ENCODE results near the gene SH3RF1.

SH3RF1 gene

GRCh38 chr4:169110633-169111032, 160.1 kb downstream of the SH3RF1 start:
- no peak overlapping the region for H3K27ac ChIP-seq (ENCODE audit: insufficient read depth in 1 of 2, low read depth in 1 of 2, low read length in 2 of 2, poor library complexity in 1 of 2, severe bottlenecking in 2 of 2)
- no peak for DNase-seq
- H3K4me1 ChIP-seq (ENCODE audit: control extremely low read depth in 1 of 4, control insufficient read depth in 4 of 4, insufficient read depth in 4 of 4, low read length in 3 of 4) = no peaks in the 10 kb centered on the region
- ChIA-PET POLR2A (no interaction called here), CTCF (no interaction called here)
- no peaks in the 10 kb centered on the region for H3K27me3 ChIP-seq (replicated peaks in 2 of 5; ENCODE audit: control insufficient read depth in 4 of 5, insufficient read depth in 5 of 5, low read length in 4 of 5)
- 100% methylated on average over 4 of the region's 4 CpGs for WGBS (ENCODE audit: insufficient coverage)
- peaks cover 9 to 38% (median 28%) of the 10 kb centered on the region in 4 experiments for H3K36me3 ChIP-seq (ENCODE audit: control insufficient read depth in 4 of 4, insufficient read depth in 4 of 4, low read length in 3 of 4)
- no peak overlapping the region for H3K4me3 ChIP-seq (ENCODE audit: control insufficient read depth in 1 of 7, extremely low read depth in 1 of 7, insufficient read depth in 4 of 7, low read depth in 2 of 7, low read length in 6 of 7)
- no peaks in the 10 kb centered on the region for H3K9me3 ChIP-seq (ENCODE audit: control extremely low read depth in 1 of 5, control insufficient read depth in 4 of 5, insufficient read depth in 2 of 5, low read depth in 1 of 5, low read length in 4 of 5)

- CTCF ChIA-PET = interaction anchor here (1.0 kb wide), 1 partner anchor 20 kb away, joined by 3 read pairs; no protein-coding TSS in a partner anchor
- H3K27me3 ChIP-seq (replicated peaks in 2 of 5; ENCODE audit: control insufficient read depth in 4 of 5, insufficient read depth in 5 of 5, low read length in 4 of 5) = no peaks in the 10 kb centered on the region
- peaks cover 9 to 37% (median 20%) of the 10 kb centered on the region in 4 experiments for H3K36me3 ChIP-seq (ENCODE audit: control insufficient read depth in 4 of 4, insufficient read depth in 4 of 4, low read length in 3 of 4)
- no peak for DNase-seq
- no peaks in the 10 kb centered on the region for H3K4me1 ChIP-seq (ENCODE audit: control extremely low read depth in 1 of 4, control insufficient read depth in 4 of 4, insufficient read depth in 4 of 4, low read length in 3 of 4)
- POLR2A ChIA-PET = no interaction called here
- H3K27ac ChIP-seq (ENCODE audit: insufficient read depth in 1 of 2, low read depth in 1 of 2, low read length in 2 of 2, poor library complexity in 1 of 2, severe bottlenecking in 2 of 2) = no peak overlapping the region
- H3K9me3 ChIP-seq (ENCODE audit: control extremely low read depth in 1 of 5, control insufficient read depth in 4 of 5, insufficient read depth in 2 of 5, low read depth in 1 of 5, low read length in 4 of 5) = no peaks in the 10 kb centered on the region
- no peak overlapping the region for H3K4me3 ChIP-seq (ENCODE audit: control insufficient read depth in 1 of 7, extremely low read depth in 1 of 7, insufficient read depth in 4 of 7, low read depth in 2 of 7, low read length in 6 of 7)
- WGBS (ENCODE audit: insufficient coverage) = no CpG with 5 or more reads among the region's 2 CpGs
These were observed 161.6 kb downstream of the SH3RF1 start for GRCh38 chr4:169109035-169109675.

GRCh38 chr4:169108303-169108702, 162.5 kb downstream of the SH3RF1 start:
- Histone ChIP-seq H3K36me3 (ENCODE audit: control insufficient read depth in 4 of 4, insufficient read depth in 4 of 4, low read length in 3 of 4) (peaks cover 4 to 35% (median 20%) of the 10 kb centered on the region in 4 experiments), H3K4me3 (ENCODE audit: control insufficient read depth in 1 of 7, extremely low read depth in 1 of 7, insufficient read depth in 4 of 7, low read depth in 2 of 7, low read length in 6 of 7) (no peak overlapping the region), H3K27me3 (replicated peaks in 2 of 5; ENCODE audit: control insufficient read depth in 4 of 5, insufficient read depth in 5 of 5, low read length in 4 of 5) (no peaks in the 10 kb centered on the region), H3K4me1 (ENCODE audit: control extremely low read depth in 1 of 4, control insufficient read depth in 4 of 4, insufficient read depth in 4 of 4, low read length in 3 of 4) (no peaks in the 10 kb centered on the region), H3K9me3 (ENCODE audit: control extremely low read depth in 1 of 5, control insufficient read depth in 4 of 5, insufficient read depth in 2 of 5, low read depth in 1 of 5, low read length in 4 of 5) (no peaks in the 10 kb centered on the region), H3K27ac (ENCODE audit: insufficient read depth in 1 of 2, low read depth in 1 of 2, low read length in 2 of 2, poor library complexity in 1 of 2, severe bottlenecking in 2 of 2) (no peak overlapping the region)
- whole genome bisulfite sequencing (ENCODE audit: insufficient coverage) = 100% methylated on average over 3 of the region's 4 CpGs
- POLR2A ChIA-PET = no interaction called here
- DNase-seq = no peak
- CTCF ChIA-PET = interaction anchor here (1.0 to 1.7 kb wide), 2 partner anchors 9 to 21 kb away, joined by 3 to 4 read pairs; no protein-coding TSS in a partner anchor

- WGBS (ENCODE audit: insufficient coverage) = 71% methylated on average over 1 of the region's 2 CpGs
- H3K36me3 ChIP-seq (ENCODE audit: control insufficient read depth in 4 of 4, insufficient read depth in 4 of 4, low read length in 3 of 4) = peaks cover 4 to 33% (median 20%) of the 10 kb centered on the region in 4 experiments
These were observed 163.2 kb downstream of the SH3RF1 start for GRCh38 chr4:169107528-169107927.

GRCh38 chr4:169106696-169107229, 164.0 kb downstream of the SH3RF1 start:
- Histone ChIP-seq H3K36me3 (ENCODE audit: control insufficient read depth in 4 of 4, insufficient read depth in 4 of 4, low read length in 3 of 4) (peaks cover 4 to 30% (median 20%) of the 10 kb centered on the region in 4 experiments), H3K9me3 (ENCODE audit: control extremely low read depth in 1 of 5, control insufficient read depth in 4 of 5, insufficient read depth in 2 of 5, low read depth in 1 of 5, low read length in 4 of 5) (no peaks in the 10 kb centered on the region), H3K4me1 (ENCODE audit: control extremely low read depth in 1 of 4, control insufficient read depth in 4 of 4, insufficient read depth in 4 of 4, low read length in 3 of 4) (no peaks in the 10 kb centered on the region), H3K27me3 (replicated peaks in 2 of 5; ENCODE audit: control insufficient read depth in 4 of 5, insufficient read depth in 5 of 5, low read length in 4 of 5) (no peaks in the 10 kb centered on the region), H3K27ac (ENCODE audit: insufficient read depth in 1 of 2, low read depth in 1 of 2, low read length in 2 of 2, poor library complexity in 1 of 2, severe bottlenecking in 2 of 2) (no peak overlapping the region), H3K4me3 (ENCODE audit: control insufficient read depth in 1 of 7, extremely low read depth in 1 of 7, insufficient read depth in 4 of 7, low read depth in 2 of 7, low read length in 6 of 7) (no peak overlapping the region)
- ChIA-PET CTCF (interaction anchor here (1.7 kb wide), 1 partner anchor 8 kb away, joined by 4 read pairs; no protein-coding TSS in a partner anchor), POLR2A (no interaction called here)
- WGBS (ENCODE audit: insufficient coverage) = 99% methylated on average over 9 of the region's 16 CpGs
- DNase-seq = no peak

More at GRCh38 chr4:169107528-169107927, 163.2 kb downstream of the SH3RF1 start:
- Histone ChIP-seq H3K27ac (ENCODE audit: insufficient read depth in 1 of 2, low read depth in 1 of 2, low read length in 2 of 2, poor library complexity in 1 of 2, severe bottlenecking in 2 of 2) (no peak overlapping the region), H3K4me1 (ENCODE audit: control extremely low read depth in 1 of 4, control insufficient read depth in 4 of 4, insufficient read depth in 4 of 4, low read length in 3 of 4) (no peaks in the 10 kb centered on the region), H3K9me3 (ENCODE audit: control extremely low read depth in 1 of 5, control insufficient read depth in 4 of 5, insufficient read depth in 2 of 5, low read depth in 1 of 5, low read length in 4 of 5) (no peaks in the 10 kb centered on the region), H3K4me3 (ENCODE audit: control insufficient read depth in 1 of 7, extremely low read depth in 1 of 7, insufficient read depth in 4 of 7, low read depth in 2 of 7, low read length in 6 of 7) (no peak overlapping the region), H3K27me3 (replicated peaks in 2 of 5; ENCODE audit: control insufficient read depth in 4 of 5, insufficient read depth in 5 of 5, low read length in 4 of 5) (no peaks in the 10 kb centered on the region)
- peak in 2 of 3 donors; percentile 43 to 66 for DNase-seq
- CTCF ChIA-PET = interaction anchor here (1.7 kb wide), 1 partner anchor 8 kb away, joined by 4 read pairs; no protein-coding TSS in a partner anchor
- POLR2A ChIA-PET = interaction anchor here (0.6 kb wide), 1 partner anchor 29 kb away, joined by 3 read pairs; no protein-coding TSS in a partner anchor

- no peaks in the 10 kb centered on the region for H3K27me3 ChIP-seq (replicated peaks in 2 of 5; ENCODE audit: control insufficient read depth in 4 of 5, insufficient read depth in 5 of 5, low read length in 4 of 5)
- WGBS (ENCODE audit: insufficient coverage) = 98% methylated on average over 4 of the region's 6 CpGs
- DNase-seq = no peak
- ChIA-PET CTCF (interaction anchor here (1.6 kb wide), 1 partner anchor 13 kb away, joined by 3 read pairs; no protein-coding TSS in a partner anchor), POLR2A (interaction anchor here (0.6 kb wide), 2 partner anchors 89 to 95 kb away, joined by 3 to 4 read pairs; partner anchors contain the start of gene CBR4)
- no peak overlapping the region for H3K4me3 ChIP-seq (ENCODE audit: control insufficient read depth in 1 of 7, extremely low read depth in 1 of 7, insufficient read depth in 4 of 7, low read depth in 2 of 7, low read length in 6 of 7)
- H3K36me3 ChIP-seq (ENCODE audit: control insufficient read depth in 4 of 4, insufficient read depth in 4 of 4, low read length in 3 of 4) = peaks cover 4 to 30% (median 21%) of the 10 kb centered on the region in 4 experiments
- H3K9me3 ChIP-seq (ENCODE audit: control extremely low read depth in 1 of 5, control insufficient read depth in 4 of 5, insufficient read depth in 2 of 5, low read depth in 1 of 5, low read length in 4 of 5) = no peaks in the 10 kb centered on the region
- H3K27ac ChIP-seq (ENCODE audit: insufficient read depth in 1 of 2, low read depth in 1 of 2, low read length in 2 of 2, poor library complexity in 1 of 2, severe bottlenecking in 2 of 2) = no peak overlapping the region
- peaks cover 0 to 2% (median under 1%) of the 10 kb centered on the region in 4 experiments for H3K4me1 ChIP-seq (ENCODE audit: control extremely low read depth in 1 of 4, control insufficient read depth in 4 of 4, insufficient read depth in 4 of 4, low read length in 3 of 4)
These were observed 165.1 kb downstream of the SH3RF1 start for GRCh38 chr4:169105620-169106019.

GRCh38 chr4:169103966-169104412, 166.8 kb downstream of the SH3RF1 start:
- H3K27me3 ChIP-seq (replicated peaks in 2 of 5; ENCODE audit: control insufficient read depth in 4 of 5, insufficient read depth in 5 of 5, low read length in 4 of 5) = no peaks in the 10 kb centered on the region
- ChIA-PET POLR2A (no interaction called here), CTCF (interaction anchor here (1.2 kb wide), 1 partner anchor 16 kb away, joined by 3 read pairs; no protein-coding TSS in a partner anchor)
- H3K27ac ChIP-seq (ENCODE audit: insufficient read depth in 1 of 2, low read depth in 1 of 2, low read length in 2 of 2, poor library complexity in 1 of 2, severe bottlenecking in 2 of 2) = no peak overlapping the region
- no peak for DNase-seq
- 85% methylated on average over 2 of the region's 3 CpGs for WGBS (ENCODE audit: insufficient coverage)
- H3K9me3 ChIP-seq (ENCODE audit: control extremely low read depth in 1 of 5, control insufficient read depth in 4 of 5, insufficient read depth in 2 of 5, low read depth in 1 of 5, low read length in 4 of 5) = no peaks in the 10 kb centered on the region
- no peak overlapping the region for H3K4me3 ChIP-seq (ENCODE audit: control insufficient read depth in 1 of 7, extremely low read depth in 1 of 7, insufficient read depth in 4 of 7, low read depth in 2 of 7, low read length in 6 of 7)
- peaks cover 7 to 17% (median 10%) of the 10 kb centered on the region in 4 experiments for H3K4me1 ChIP-seq (ENCODE audit: control extremely low read depth in 1 of 4, control insufficient read depth in 4 of 4, insufficient read depth in 4 of 4, low read length in 3 of 4)
- peaks cover 3 to 25% (median 19%) of the 10 kb centered on the region in 4 experiments for H3K36me3 ChIP-seq (ENCODE audit: control insufficient read depth in 4 of 4, insufficient read depth in 4 of 4, low read length in 3 of 4)

Measured in common myeloid progenitor, CD34-positive (primary cell).